Astrocyte of the cerebellum (primary cell): ENCODE measurements around the gene GYG2.
"Not testable (repeated sequence)": the region's sequence is repeated elsewhere in the genome, so short reads cannot be mapped to it uniquely, and the experiment has no call there.

Source experiments
- DNase-seq: peaks from one replicate; pipeline ENCODE4 v3.0.0-alpha.2; 2011; ENCODE audit warnings: low read depth
- H3K4me3 ChIP-seq: 2 replicates; pipeline ENCODE4 v1.5.1; 2011; ENCODE audit warnings: mild to moderate bottlenecking, low read depth, low read length, moderate library complexity
- CTCF ChIP-seq: IDR thresholded peaks from 2 replicates; pipeline ENCODE4 v1.5.1; 2012; ENCODE audit warnings: low read length, low read depth, moderate library complexity, mild to moderate bottlenecking; ENCODE audit errors: missing control alignments
- in situ Hi-C: cut with HindIII; loops from 2 replicates; pipeline ENCODE4 v1.10.0; 2017; ENCODE audit warnings: low sequenced_read_pairs

GYG2 gene

DNA sequence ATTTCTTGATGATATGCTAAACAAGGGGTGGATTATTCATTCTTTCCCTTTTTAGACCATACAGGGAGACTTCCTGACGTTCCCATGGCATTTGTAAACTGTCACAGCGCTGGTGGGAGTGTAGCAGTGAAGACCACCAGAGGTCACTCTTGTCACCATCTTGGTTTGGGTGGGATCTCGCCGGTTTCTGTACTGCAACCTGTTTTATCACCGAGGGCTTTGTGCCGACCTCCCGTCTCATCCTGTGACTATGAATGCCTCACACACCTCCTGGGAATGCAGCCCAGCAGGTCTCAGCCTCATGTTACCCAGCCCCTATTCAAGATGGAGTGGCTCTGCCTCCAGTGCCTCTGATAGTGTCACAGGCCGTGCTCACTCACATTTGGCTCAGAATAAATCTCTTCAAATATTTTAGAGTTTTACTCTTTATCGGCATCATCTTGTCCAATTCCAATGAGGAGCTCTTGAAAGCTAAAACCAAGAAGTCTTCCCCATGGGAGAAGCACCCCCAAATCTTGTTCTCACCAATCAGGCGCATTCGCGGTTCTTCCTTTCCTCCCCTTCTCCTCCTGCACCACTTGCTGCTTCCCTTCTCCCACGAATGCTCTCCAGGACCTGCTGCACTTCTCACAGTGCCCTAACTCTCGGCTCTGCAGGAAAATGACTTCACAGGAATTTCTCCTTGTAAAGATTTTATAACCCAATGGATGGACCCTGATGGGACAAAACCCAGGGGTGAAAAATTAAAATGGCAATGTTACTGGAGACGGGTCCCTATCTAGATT is 61.2 kb downstream of the GYG2 start:
- in situ Hi-C loops, DNase-seq: not testable (repeated sequence)
- peak; percentile 36 for TF ChIP-seq CTCF
- peak overlapping the region; percentile 13 for H3K4me3 ChIP-seq

DNA sequence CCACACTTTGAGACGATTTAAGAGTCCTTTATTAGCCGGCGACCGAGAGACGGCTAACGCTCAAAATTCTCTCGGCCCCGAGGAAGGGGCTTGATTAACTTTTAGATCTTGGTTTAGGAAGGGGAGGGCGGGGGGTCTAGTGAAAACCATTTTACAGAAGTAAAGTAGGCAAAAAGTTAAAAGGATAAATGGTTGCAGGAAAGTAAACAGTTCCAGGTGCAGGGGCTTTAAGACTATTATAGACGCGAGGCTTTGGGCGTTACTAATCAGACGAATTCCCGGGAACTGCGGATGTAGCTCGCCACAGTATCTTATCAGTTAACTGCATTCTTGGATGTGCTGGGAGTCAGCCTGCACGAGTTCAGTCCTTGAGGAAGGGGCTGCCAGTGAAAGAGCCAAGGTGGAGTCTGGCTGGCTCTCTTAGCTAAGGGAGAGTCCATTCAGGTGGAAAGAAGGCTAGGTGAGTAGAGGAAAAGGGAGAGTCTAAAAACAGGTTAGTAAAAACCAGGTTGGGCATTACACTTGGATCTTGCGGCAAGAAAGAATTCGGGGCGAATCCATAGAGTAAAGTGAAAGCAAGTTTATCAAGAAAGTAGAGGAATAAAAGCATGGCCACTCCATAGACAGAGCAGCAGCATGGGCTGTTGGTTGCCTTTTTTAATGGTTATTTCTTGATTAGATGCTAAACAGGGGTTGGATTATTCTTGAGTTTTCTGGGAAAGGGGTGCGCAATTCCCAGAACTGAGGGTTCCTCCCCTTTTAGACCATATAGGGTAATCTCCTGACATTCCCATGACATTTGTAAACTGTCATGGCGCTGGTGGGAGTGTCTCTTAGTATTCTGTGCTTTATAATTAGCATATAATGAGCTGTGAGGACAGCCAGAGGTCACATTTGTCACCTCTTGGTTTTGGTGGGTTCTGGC is 62.1 kb downstream of the GYG2 start:
- in situ Hi-C loops, DNase-seq, H3K4me3 ChIP-seq: not testable (repeated sequence)

- TF ChIP-seq CTCF, result no peak
- H3K4me3 ChIP-seq, result no peak overlapping the region
- DNase-seq, result no peak
- in situ Hi-C loops, result no loop called here
Observed at GRCh38 chrX:2892816-2893215, 64.1 kb downstream of the GYG2 start.

- no peak for TF ChIP-seq CTCF
- DNase-seq, result peak; percentile 4
- in situ Hi-C loops, result no loop called here
Observed at GRCh38 chrX:2894885-2895292, 66.2 kb downstream of the GYG2 start.

DNA sequence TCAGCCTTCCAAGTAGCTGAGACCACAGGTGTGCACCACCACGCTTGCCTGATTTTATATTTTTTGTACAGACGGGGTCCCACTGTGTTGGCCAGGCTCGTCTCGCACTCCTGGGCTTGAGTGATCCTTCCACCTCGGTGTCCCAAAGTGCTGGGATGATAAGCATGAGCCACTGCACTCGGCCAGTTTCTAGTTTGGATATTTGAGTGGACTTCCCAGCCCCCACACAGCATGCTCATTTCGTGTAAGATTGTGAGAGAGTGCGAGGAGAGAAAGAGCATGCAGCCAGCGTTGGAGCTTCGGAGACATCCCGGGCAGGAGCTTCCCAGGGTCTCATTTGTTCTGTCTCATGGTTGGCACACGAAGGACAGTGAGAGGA is 68.6 kb downstream of the GYG2 start:
- no peak for TF ChIP-seq CTCF
- in situ Hi-C loops, result no loop called here

More at GRCh38 chrX:2894885-2895292, 66.2 kb downstream of the GYG2 start:
- no peak overlapping the region for H3K4me3 ChIP-seq

DNA sequence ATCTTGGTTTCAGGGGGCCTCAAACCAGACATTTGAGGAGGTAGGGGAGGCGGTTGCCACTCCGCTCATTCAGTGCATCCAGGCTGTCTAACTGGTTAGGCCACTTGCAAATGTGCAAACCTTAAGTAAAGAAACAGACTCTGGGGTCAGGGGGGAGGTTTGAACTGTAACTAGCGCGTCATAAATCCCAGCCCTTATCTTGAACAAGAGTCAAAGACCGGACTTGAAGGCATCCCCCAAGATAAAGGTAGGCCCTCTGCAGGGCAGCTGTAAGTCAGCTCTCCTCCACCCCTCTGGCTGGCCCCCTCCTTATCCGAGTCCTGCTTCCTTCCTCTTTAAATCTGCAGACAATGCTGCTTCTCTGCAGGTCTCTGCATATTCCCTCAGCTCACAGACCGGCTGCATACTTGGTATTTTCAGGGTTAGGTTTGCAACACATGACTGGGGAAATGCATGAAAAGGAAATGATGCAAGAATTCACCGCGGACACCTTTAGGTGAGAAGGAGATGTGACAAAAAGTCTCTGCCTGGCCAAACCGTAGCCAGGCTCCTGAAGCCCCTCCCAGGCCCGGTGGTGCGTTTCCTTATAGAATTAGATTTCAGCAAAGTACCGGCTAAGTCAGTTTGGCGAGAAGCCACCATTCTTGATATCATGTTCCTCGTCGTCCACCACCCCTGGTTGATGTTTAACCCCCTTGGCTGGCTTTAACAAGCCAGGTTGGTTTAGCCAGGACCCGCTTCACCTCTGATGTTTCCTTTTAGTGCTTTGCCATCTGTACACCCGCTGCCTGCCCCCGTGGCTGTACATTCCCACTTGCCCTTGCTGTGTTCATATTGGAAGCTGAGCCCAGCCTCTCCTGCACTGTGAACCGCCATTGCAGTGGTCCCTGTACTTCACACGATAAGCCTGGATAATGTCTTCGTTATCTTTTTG is 69.2 kb downstream of the GYG2 start:
- DNase-seq, in situ Hi-C loops, H3K4me3 ChIP-seq: not testable (repeated sequence)

More for the DNA sequence above, 68.6 kb downstream of the GYG2 start:
- no peak for DNase-seq
- H3K4me3 ChIP-seq, result no peak overlapping the region
